Activated T-cell treated with anti-CD3 and anti-CD28 coated beads, Interleukin-2, amount 50 U/mL, for 24 hours (primary cell): ENCODE data around the gene USP24.

Source experiments
- DNase-seq: peaks from one replicate; pipeline ENCODE4 v3.0.0-alpha.2; 2020
- H3K27ac Mint-ChIP-seq: 2 replicates; pipeline ENCODE4 v1.8.0; 2020; ENCODE audit warnings: mild to moderate bottlenecking, mixed read lengths
- H3K27me3 Mint-ChIP-seq: 2 replicates; pipeline ENCODE4 v1.8.0; 2020; ENCODE audit warnings: mixed read lengths
- H3K36me3 Mint-ChIP-seq: 2 replicates; pipeline ENCODE4 v1.8.0; 2020; ENCODE audit warnings: low read depth, mixed read lengths
- H3K4me1 Mint-ChIP-seq: 2 replicates; pipeline ENCODE4 v1.8.0; 2020; ENCODE audit warnings: low read depth, mixed read lengths
- H3K4me3 Mint-ChIP-seq: 2 replicates; pipeline ENCODE4 v1.8.0; 2020; ENCODE audit warnings: mild to moderate bottlenecking, moderate library complexity, mixed read lengths
- H3K9me3 Mint-ChIP-seq: 2 replicates; pipeline ENCODE4 v1.8.0; 2020; ENCODE audit warnings: mixed read lengths

Gene USP24

DNA sequence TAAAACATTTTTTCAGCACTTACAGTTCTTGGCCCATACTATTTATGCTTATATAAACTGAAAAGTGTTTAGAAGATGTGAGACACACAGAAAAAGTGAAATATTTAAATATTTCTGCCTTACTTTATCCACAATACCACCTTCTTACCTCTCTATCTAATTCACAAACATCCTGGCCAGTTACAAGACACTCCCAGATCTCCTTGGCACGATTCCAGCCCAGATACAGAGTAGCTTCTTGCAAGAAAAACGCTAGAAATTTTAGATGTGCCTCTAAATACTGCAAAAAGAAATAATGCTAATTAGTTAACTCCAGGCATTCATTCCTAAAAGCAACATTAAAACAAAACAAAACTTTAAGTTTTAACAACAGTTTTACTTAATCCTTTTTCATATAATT is 68.4 kb downstream of the USP24 start:
- Mint-ChIP-seq H3K27ac (no peak overlapping the region), H3K4me1 (peaks cover 18% of the 10 kb centered on the region), H3K9me3 (no peaks in the 10 kb centered on the region), H3K4me3 (no peak overlapping the region), H3K27me3 (no peaks in the 10 kb centered on the region), H3K36me3 (peaks cover 79% of the 10 kb centered on the region)
- DNase-seq, result no peak

DNA sequence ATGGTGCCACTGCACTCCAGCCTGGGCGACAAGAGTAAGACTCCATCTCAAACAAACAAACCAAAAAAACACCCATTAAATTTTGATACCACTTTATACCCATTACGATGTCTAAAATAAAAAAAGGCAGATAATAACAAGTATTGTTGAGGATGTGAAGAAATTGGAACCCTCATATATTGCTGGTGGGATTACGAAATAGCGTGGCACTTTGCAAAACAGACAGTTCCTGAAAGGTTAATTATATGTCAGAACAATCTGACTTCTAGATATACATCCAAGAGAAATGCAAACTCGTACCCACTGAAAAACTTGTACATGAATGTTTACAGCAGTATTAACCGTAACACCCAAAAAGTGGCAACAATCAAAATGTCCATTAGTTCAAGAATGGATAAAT is 70.3 kb downstream of the USP24 start:
- Mint-ChIP-seq H3K27ac (no peak overlapping the region), H3K9me3 (no peaks in the 10 kb centered on the region), H3K36me3 (peaks cover 76% of the 10 kb centered on the region), H3K27me3 (no peaks in the 10 kb centered on the region), H3K4me3 (no peak overlapping the region), H3K4me1 (peaks cover 15% of the 10 kb centered on the region)
- no peak for DNase-seq

DNA sequence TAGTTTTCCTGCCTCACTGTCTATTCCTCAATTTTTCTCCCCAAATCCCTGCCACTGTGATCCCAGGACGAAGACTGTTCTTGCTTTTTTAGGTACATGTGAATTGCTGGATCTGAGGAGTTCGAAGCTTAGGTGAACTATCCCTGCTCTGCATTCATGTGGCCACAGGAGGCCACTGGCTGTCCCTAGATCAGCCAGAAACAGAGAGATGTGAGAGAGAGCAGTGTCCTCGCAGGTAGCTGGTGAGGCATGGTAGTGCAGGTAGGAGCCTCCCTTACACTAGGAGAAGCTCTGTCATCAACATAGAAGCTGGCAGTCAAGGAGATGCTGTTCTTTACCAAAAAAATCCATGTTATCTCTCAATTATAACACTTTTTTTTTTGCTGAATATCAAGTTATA is 71.5 kb downstream of the USP24 start:
- Mint-ChIP-seq H3K36me3 (peaks cover 71% of the 10 kb centered on the region), H3K27me3 (no peaks in the 10 kb centered on the region), H3K4me3 (no peak overlapping the region), H3K9me3 (no peaks in the 10 kb centered on the region), H3K4me1 (peaks cover 21% of the 10 kb centered on the region), H3K27ac (peak overlapping the region; percentile 44)
- no peak for DNase-seq

DNA sequence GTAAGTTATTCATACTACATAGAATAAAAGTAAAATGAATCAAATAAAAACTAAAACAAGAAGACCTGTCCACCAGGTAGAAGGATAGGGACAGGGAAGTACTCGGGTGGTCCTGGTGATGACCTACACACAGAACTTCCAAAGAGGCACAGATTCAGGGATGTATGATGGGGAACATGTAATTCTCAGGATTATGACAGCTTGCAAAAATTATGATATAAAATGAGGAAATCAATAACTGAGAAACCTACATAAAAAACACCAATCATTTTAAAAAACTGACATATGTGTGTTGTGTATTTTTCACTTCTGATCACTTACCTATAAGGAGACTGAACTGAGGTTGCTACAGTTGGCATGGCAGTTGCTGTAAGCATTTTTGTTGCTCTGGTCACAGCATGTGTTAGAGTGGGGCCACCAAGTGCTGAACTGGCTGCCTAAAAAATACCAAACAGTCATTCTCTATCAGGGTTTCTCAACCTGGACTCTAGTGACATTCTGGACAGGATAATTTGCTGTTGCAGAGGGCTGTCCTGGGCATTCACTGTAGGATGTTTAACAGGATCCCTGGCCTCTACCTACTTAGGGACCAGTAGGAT is 73.8 kb downstream of the USP24 start:
- Mint-ChIP-seq H3K9me3 (no peaks in the 10 kb centered on the region), H3K27me3 (no peaks in the 10 kb centered on the region), H3K27ac (peak overlapping the region; percentile 84), H3K36me3 (peaks cover 51% of the 10 kb centered on the region), H3K4me1 (peaks cover 20% of the 10 kb centered on the region), H3K4me3 (no peak overlapping the region)
- DNase-seq, result no peak

DNA sequence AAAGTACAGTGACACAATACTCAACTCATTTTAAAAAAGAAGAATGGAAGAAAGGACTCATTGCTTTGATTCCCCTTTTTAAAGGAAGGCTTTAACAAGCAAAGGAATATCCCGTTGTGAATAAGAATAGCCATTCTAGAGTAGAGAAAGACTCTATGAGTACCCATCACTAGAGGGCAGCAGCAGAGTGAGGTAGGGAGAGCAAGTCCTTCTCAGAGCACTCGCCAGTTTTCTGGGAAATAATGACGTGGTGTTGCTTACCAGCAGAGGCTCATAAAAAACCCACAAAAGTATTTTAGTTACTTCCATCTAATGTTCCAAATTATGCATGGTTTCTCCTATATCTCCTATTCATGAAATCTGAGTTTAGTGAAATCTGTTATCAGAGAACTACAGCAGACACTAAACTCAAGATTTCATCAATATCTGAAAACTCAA is 74.6 kb downstream of the USP24 start:
- H3K27me3 Mint-ChIP-seq, result no peaks in the 10 kb centered on the region
- H3K4me1 Mint-ChIP-seq, result peaks cover 20% of the 10 kb centered on the region
- H3K36me3 Mint-ChIP-seq, result peaks cover 43% of the 10 kb centered on the region
- DNase-seq, result no peak
- no peaks in the 10 kb centered on the region for H3K9me3 Mint-ChIP-seq
- peak overlapping the region; percentile 83 for H3K27ac Mint-ChIP-seq
- no peak overlapping the region for H3K4me3 Mint-ChIP-seq

DNA sequence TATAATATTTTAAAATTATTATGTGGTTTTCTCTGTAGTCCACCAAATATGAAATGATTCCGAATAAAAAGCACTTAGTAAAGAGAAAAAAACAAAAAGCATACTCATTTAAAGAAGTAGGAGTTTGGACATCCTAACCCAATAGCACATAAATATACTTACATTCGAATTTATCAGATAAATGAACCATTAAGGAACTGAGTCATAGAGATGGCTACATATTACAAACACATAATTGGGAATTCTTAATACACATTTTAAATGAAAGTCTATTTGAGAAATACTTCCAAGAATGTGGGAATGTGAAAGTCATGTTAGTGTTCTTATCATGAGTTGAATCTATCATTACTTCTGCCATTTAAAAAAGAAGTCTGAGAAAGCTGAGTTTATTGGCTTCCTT is 75.0 kb downstream of the USP24 start:
- Mint-ChIP-seq H3K27ac (peak overlapping the region; percentile 83), H3K4me3 (no peak overlapping the region), H3K4me1 (peaks cover 22% of the 10 kb centered on the region)

DNA sequence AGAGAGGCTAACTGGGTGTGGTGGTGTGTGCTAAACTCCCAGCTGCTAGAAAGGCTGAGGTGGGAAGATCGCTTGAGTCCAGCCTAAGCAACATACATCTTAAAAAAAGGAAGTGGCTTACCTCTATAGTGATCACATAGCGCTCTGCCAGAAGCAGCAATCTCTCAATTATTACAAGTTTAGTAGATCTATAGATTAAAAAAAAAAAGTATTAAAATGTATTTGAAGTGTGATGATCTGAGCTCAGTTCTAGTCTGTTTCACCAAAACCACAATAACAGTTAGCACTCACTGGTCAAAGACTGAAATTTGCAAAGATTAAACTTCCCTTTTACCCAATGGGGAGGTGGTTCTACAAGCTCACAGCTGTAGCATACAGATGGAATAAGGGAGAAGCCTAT is 76.3 kb downstream of the USP24 start:
- DNase-seq, result no peak
- H3K4me1 Mint-ChIP-seq, result peaks cover 22% of the 10 kb centered on the region
- no peak overlapping the region for H3K4me3 Mint-ChIP-seq
- H3K27me3 Mint-ChIP-seq, result no peaks in the 10 kb centered on the region
- peaks cover 36% of the 10 kb centered on the region for H3K36me3 Mint-ChIP-seq
- peak overlapping the region; percentile 66 for H3K27ac Mint-ChIP-seq
- no peaks in the 10 kb centered on the region for H3K9me3 Mint-ChIP-seq

More for the DNA sequence above, 75.0 kb downstream of the USP24 start:
- H3K36me3 Mint-ChIP-seq, result peaks cover 38% of the 10 kb centered on the region
- no peak for DNase-seq
- no peaks in the 10 kb centered on the region for H3K9me3 Mint-ChIP-seq
- H3K27me3 Mint-ChIP-seq, result no peaks in the 10 kb centered on the region

DNA sequence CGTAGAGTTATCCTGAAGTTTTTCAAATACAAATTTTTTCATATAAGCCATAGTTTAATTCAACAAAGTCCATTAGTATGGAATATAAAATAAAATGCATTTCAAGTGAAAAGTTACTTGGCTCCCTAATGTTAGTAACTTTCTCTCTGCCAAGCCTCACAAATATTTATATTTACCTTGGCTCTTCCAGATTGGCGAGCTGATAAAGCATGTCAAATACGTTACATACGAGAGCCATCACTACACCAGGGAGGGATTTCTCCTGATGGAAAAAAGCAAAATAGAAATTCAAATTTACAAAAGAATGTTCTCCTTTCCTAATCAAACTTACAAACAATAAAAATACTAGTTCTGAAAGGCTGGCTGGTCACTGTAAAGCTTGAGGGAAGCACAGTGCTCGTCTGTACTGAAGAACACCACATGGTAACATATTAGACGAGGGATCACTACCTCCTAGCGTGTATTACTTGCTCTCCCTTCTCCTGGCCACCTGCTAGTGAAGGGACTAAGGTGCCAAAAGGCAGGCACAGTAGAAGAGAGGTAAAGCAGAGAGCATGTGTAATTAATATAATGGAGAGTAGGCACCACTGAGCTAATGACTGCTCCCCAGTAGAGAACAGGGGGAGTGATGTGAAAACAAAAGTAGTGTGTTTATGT is 80.9 kb downstream of the USP24 start:
- Mint-ChIP-seq H3K4me3 (no peak overlapping the region), H3K9me3 (no peaks in the 10 kb centered on the region), H3K27me3 (no peaks in the 10 kb centered on the region), H3K4me1 (peaks cover 29% of the 10 kb centered on the region), H3K27ac (peak overlapping the region; percentile 20), H3K36me3 (peaks cover 51% of the 10 kb centered on the region)
- DNase-seq, result no peak

DNA sequence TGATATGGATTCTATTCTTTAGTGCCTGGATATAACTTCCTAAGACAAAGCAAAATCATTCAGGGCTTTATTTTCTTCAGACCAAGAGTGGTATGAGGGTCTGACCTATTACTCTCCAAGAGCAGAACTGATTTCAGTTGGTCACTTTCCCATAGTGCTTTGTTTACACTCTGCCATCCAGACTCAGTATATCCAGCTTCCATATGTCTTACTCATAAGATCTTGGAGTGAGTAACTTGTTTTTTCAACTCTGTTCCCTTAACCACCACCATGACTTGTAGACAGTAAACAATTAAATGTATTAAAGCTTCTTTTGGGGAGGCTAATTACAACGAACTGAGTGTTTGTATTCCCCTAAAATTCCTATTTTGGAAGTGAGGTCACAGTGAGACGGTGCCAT is 83.4 kb downstream of the USP24 start:
- no peaks in the 10 kb centered on the region for H3K27me3 Mint-ChIP-seq
- H3K36me3 Mint-ChIP-seq, result peaks cover 71% of the 10 kb centered on the region
- H3K9me3 Mint-ChIP-seq, result no peaks in the 10 kb centered on the region
- peaks cover 42% of the 10 kb centered on the region for H3K4me1 Mint-ChIP-seq
- H3K4me3 Mint-ChIP-seq, result no peak overlapping the region
- no peak for DNase-seq
- H3K27ac Mint-ChIP-seq, result no peak overlapping the region

DNA sequence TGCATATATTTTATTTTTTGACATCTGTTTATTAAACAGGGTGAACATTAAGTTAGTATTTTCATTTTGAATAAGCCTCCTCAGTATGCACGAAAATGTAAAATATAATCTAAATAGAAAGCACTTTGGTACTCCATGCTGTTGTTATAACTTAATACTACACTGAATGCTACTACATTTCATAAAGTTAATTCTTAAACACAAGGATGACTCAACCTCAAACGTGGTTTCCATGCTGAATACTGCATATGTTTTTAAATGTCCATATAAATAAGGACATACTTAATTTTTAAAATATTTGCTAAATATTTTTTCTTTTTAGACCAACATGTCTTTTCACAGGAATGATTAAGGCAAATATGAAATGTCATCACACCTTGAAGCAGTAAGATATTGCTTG is 83.9 kb downstream of the USP24 start:
- no peaks in the 10 kb centered on the region for H3K27me3 Mint-ChIP-seq
- peaks cover 77% of the 10 kb centered on the region for H3K36me3 Mint-ChIP-seq
- no peaks in the 10 kb centered on the region for H3K9me3 Mint-ChIP-seq
- H3K4me1 Mint-ChIP-seq, result peaks cover 46% of the 10 kb centered on the region
- H3K4me3 Mint-ChIP-seq, result no peak overlapping the region
- no peak for DNase-seq
- H3K27ac Mint-ChIP-seq, result no peak overlapping the region

DNA sequence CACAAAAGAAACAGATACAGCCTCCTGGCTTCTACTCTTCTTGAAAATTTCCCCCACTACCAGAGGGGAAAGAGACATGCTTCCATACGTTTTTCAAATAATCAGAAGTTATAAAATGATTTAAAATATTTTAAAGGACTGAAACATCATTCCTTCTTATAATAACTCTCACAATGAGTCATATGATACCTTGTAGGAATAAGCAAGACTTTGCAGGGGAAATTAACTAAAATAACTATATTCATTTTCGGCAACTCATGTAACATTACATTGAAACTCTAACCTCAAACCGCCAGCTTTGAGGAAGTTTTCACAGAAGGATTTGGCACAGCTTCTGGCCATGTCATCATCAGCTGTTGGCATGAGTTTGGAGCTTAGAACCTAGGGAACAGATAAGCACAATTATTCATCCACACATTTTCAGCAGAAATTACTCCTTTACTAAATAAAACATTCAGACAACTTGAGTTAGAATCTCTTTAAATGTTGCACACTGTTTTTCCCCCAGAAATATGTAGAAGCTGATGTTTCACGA is 85.9 kb downstream of the USP24 start:
- Mint-ChIP-seq H3K36me3 (peaks cover 90% of the 10 kb centered on the region), H3K27me3 (no peaks in the 10 kb centered on the region), H3K9me3 (no peaks in the 10 kb centered on the region), H3K4me3 (no peak overlapping the region), H3K27ac (peak overlapping the region; percentile 92), H3K4me1 (peaks cover 56% of the 10 kb centered on the region)
- DNase-seq, result no peak

DNA sequence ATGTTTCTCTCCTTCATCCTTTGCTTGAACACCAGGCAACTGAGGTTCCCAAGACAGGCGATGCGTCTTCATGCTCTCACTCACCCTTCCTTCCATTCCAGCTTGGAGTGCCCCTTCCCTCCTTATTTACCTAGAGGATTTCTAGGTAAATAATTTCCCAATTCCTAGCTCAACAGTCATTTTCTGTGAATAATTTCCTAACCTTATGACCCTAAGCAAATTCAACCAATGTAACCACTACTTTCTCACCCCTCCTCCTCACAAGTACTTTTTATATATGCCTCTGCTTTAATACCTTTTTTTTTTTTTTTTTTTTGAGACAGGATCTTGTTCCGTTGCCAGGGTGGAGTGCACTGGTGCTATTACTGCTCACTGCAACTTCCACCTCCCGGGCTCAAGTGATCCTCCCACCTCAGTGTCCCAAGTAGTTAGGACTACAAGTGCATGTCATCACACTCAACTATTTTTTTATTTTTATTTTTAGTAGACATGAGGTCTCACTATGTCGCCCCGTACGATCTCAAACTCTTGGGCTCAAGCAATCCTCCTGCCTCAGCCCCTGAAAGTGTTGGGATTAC is 86.7 kb downstream of the USP24 start:
- Mint-ChIP-seq H3K36me3 (peaks cover 90% of the 10 kb centered on the region), H3K4me1 (peaks cover 57% of the 10 kb centered on the region), H3K27ac (peak overlapping the region; percentile 92), H3K9me3 (no peaks in the 10 kb centered on the region), H3K4me3 (peak overlapping the region; percentile 4), H3K27me3 (no peaks in the 10 kb centered on the region)
- DNase-seq, result no peak

DNA sequence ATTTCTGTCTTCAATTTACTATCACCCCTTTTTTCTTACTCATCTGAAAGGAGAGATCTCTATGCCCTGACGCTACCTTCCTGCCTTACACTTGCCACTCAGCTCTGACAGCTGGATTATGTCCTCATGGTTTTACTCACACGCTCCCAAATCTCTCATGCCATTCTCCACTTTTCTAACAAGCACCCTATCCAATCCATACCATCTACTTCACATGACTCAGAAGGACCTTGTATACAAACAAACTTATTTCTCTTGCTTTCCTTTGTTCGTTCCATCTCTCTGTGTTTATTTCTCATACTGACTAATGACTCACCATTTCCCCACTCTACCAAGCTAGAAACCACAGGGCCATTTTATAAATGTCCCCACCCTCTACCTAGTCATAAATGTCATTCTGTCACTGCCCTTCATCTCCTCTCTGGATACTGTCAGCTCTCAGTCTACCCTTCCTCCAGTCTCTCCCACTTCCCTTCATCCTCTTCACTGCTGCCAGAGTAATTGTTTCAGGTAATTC is 87.3 kb downstream of the USP24 start:
- Mint-ChIP-seq H3K4me3 (peak overlapping the region; percentile 4), H3K27me3 (no peaks in the 10 kb centered on the region), H3K36me3 (peaks cover 93% of the 10 kb centered on the region), H3K27ac (peak overlapping the region; percentile 92), H3K4me1 (peaks cover 57% of the 10 kb centered on the region), H3K9me3 (no peaks in the 10 kb centered on the region)
- no peak for DNase-seq

DNA sequence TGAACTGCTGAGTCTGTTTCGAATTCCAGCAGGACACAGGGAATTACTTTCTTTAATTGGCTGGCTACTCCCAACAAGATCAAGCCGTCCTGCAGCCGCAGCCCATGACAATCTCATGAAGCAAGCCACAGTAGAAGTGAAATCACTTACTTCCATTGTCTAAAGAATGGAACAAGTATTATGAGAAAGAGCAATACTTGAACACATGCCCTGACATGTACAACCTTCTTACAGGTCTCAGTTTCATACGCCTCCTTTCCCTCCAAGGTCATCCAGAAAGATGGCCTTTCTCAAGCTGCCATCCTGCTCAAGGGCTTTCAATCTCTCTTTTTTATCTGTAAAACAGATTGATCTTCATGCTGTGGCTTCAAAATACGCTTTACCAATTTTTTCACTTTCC is 90.7 kb downstream of the USP24 start:
- Mint-ChIP-seq H3K4me1 (peaks cover 37% of the 10 kb centered on the region), H3K36me3 (peaks cover 95% of the 10 kb centered on the region), H3K27me3 (no peaks in the 10 kb centered on the region), H3K27ac (peak overlapping the region; percentile 13), H3K4me3 (no peak overlapping the region), H3K9me3 (no peaks in the 10 kb centered on the region)
- DNase-seq, result no peak

DNA sequence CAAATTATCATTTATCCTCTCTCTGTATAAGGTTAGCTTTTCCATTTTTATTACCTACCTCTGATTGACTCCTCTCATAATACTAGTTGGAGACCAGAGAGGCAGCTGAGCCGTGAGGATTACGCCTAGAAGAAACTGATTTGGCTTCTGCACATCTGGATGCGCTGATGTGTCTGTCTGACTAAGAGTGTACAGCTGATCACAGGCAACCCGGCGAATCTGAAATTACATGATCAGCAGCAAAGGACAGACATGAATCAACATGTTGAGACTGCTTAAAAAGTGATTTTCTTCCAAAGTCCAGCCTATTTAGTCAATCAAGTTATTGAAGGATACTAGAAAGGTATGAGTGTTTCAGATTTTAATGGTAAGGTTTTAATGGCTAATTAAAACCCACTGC is 94.6 kb downstream of the USP24 start:
- Mint-ChIP-seq H3K4me3 (no peak overlapping the region), H3K9me3 (no peaks in the 10 kb centered on the region), H3K27me3 (no peaks in the 10 kb centered on the region), H3K4me1 (peaks cover 36% of the 10 kb centered on the region), H3K27ac (peak overlapping the region; percentile 52), H3K36me3 (peaks cover 94% of the 10 kb centered on the region)
- DNase-seq, result no peak
